Activated naive CD8-positive, alpha-beta T cell treated with anti-CD3 and anti-CD28 coated beads, Interleukin-2, amount 50 U/mL, for 24 hours (primary cell): ENCODE measurements around the gene C1S.

ENCODE experiments used
- ATAC-seq: fragments of 150-1000 bp; cut with Tn5 transposase; one replicate; pipeline ENCODE4 v1.10.0; 2021
- DNase-seq: peaks from one replicate; pipeline ENCODE4 v3.0.0; 2021
- H3K27ac Mint-ChIP-seq: one replicate; pipeline ENCODE4 v1.8.0; 2021; ENCODE audit warnings: mild to moderate bottlenecking, mixed read lengths
- H3K27me3 Mint-ChIP-seq: one replicate; pipeline ENCODE4 v1.8.0; 2021; ENCODE audit warnings: mixed read lengths
- H3K36me3 Mint-ChIP-seq: one replicate; pipeline ENCODE4 v1.8.0; 2021; ENCODE audit warnings: low read depth, mixed read lengths
- H3K4me1 Mint-ChIP-seq: one replicate; pipeline ENCODE4 v1.8.0; 2021; ENCODE audit warnings: mixed read lengths
- H3K4me3 Mint-ChIP-seq: one replicate; pipeline ENCODE4 v1.8.0; 2021; ENCODE audit warnings: mild to moderate bottlenecking, moderate library complexity, mixed read lengths
- H3K9me3 Mint-ChIP-seq: one replicate; pipeline ENCODE4 v1.8.0; 2021; ENCODE audit warnings: mixed read lengths

Gene C1S

GRCh38 chr12:7078163-7078562 lies 17.6 kb downstream of the C1S start:
- no peak for ATAC-seq
- H3K9me3 Mint-ChIP-seq: peaks cover 3% of the 10 kb centered on the region
- H3K27ac Mint-ChIP-seq: no peak overlapping the region
- peaks cover under 1% of the 10 kb centered on the region for H3K36me3 Mint-ChIP-seq
- no peak for DNase-seq
- no peaks in the 10 kb centered on the region for H3K27me3 Mint-ChIP-seq
- no peaks in the 10 kb centered on the region for H3K4me1 Mint-ChIP-seq
- no peak overlapping the region for H3K4me3 Mint-ChIP-seq

- H3K9me3 Mint-ChIP-seq: peaks cover 6% of the 10 kb centered on the region
- no peak overlapping the region for H3K27ac Mint-ChIP-seq
- H3K36me3 Mint-ChIP-seq: peaks cover 3% of the 10 kb centered on the region
- H3K27me3 Mint-ChIP-seq: no peaks in the 10 kb centered on the region
- DNase-seq: no peak
- H3K4me3 Mint-ChIP-seq: no peak overlapping the region
- ATAC-seq: no peak
- no peaks in the 10 kb centered on the region for H3K4me1 Mint-ChIP-seq
Measured at GRCh38 chr12:7079826-7080125, 19.3 kb downstream of the C1S start.

GRCh38 chr12:7081037-7081436 lies 20.5 kb downstream of the C1S start:
- Mint-ChIP-seq H3K4me3 (no peak overlapping the region), H3K36me3 (peaks cover 3% of the 10 kb centered on the region), H3K27me3 (no peaks in the 10 kb centered on the region), H3K4me1 (no peaks in the 10 kb centered on the region), H3K9me3 (peaks cover 6% of the 10 kb centered on the region), H3K27ac (no peak overlapping the region)
- DNase-seq: no peak
- ATAC-seq: no peak

- ATAC-seq: no peak
- Mint-ChIP-seq H3K9me3 (peaks cover 6% of the 10 kb centered on the region), H3K27ac (no peak overlapping the region), H3K27me3 (no peaks in the 10 kb centered on the region), H3K36me3 (peaks cover 3% of the 10 kb centered on the region), H3K4me3 (no peak overlapping the region), H3K4me1 (no peaks in the 10 kb centered on the region)
- no peak for DNase-seq
Measured at GRCh38 chr12:7083125-7083524, 22.6 kb downstream of the C1S start.

GRCh38 chr12:7089196-7089871 lies 28.8 kb downstream of the C1S start:
- Mint-ChIP-seq H3K27me3 (no peaks in the 10 kb centered on the region), H3K36me3 (no peaks in the 10 kb centered on the region), H3K4me3 (no peak overlapping the region), H3K9me3 (no peaks in the 10 kb centered on the region), H3K27ac (no peak overlapping the region), H3K4me1 (peaks cover 6% of the 10 kb centered on the region)
- DNase-seq (no peak), ATAC-seq (no peak)

GRCh38 chr12:7090222-7090998 lies 29.9 kb downstream of the C1S start:
- H3K27me3 Mint-ChIP-seq: no peaks in the 10 kb centered on the region
- H3K36me3 Mint-ChIP-seq: no peaks in the 10 kb centered on the region
- no peaks in the 10 kb centered on the region for H3K9me3 Mint-ChIP-seq
- no peak overlapping the region for H3K4me3 Mint-ChIP-seq
- H3K4me1 Mint-ChIP-seq: peaks cover 6% of the 10 kb centered on the region
- no peak for DNase-seq
- H3K27ac Mint-ChIP-seq: no peak overlapping the region
- no peak for ATAC-seq

GRCh38 chr12:7091171-7091570 lies 30.7 kb downstream of the C1S start:
- ATAC-seq: no peak
- Mint-ChIP-seq H3K9me3 (no peaks in the 10 kb centered on the region), H3K36me3 (no peaks in the 10 kb centered on the region), H3K4me3 (no peak overlapping the region), H3K4me1 (peaks cover 6% of the 10 kb centered on the region), H3K27me3 (no peaks in the 10 kb centered on the region), H3K27ac (no peak overlapping the region)
- no peak for DNase-seq

GRCh38 chr12:7091660-7092228 lies 31.2 kb downstream of the C1S start:
- Mint-ChIP-seq H3K4me1 (peaks cover 6% of the 10 kb centered on the region), H3K27ac (no peak overlapping the region), H3K36me3 (no peaks in the 10 kb centered on the region), H3K9me3 (no peaks in the 10 kb centered on the region), H3K27me3 (no peaks in the 10 kb centered on the region), H3K4me3 (peak overlapping the region; percentile 77)
- DNase-seq (no peak), ATAC-seq (no peak)

- Mint-ChIP-seq H3K4me3 (peak within 1 kb of the TSS; percentile 77), H3K27me3 (no peaks in the 10 kb centered on the region), H3K36me3 (no peaks in the 10 kb centered on the region), H3K9me3 (no peaks in the 10 kb centered on the region), H3K4me1 (peaks cover 6% of the 10 kb centered on the region), H3K27ac (no peak within 1 kb of the TSS)
- DNase-seq: peak; percentile 76
- ATAC-seq: peak; percentile 54
Measured at GRCh38 chr12:7092229-7092985, 31.9 kb downstream of the C1S start, which contains the start of gene C1R. C1R (minus strand) TSS chr12:7092445; CDS start chr12:7092388, 57 bp downstream.

- peaks cover 6% of the 10 kb centered on the region for H3K4me1 Mint-ChIP-seq
- H3K27me3 Mint-ChIP-seq: no peaks in the 10 kb centered on the region
- H3K27ac Mint-ChIP-seq: no peak overlapping the region
- ATAC-seq (no peak), DNase-seq (no peak)
- no peak overlapping the region for H3K4me3 Mint-ChIP-seq
- no peaks in the 10 kb centered on the region for H3K36me3 Mint-ChIP-seq
- H3K9me3 Mint-ChIP-seq: no peaks in the 10 kb centered on the region
Measured at GRCh38 chr12:7092986-7093460, 32.5 kb downstream of the C1S start.

GRCh38 chr12:7093486-7093885 lies 33.0 kb downstream of the C1S start:
- Mint-ChIP-seq H3K27ac (no peak overlapping the region), H3K27me3 (no peaks in the 10 kb centered on the region), H3K36me3 (peaks cover 2% of the 10 kb centered on the region), H3K4me3 (no peak overlapping the region), H3K9me3 (no peaks in the 10 kb centered on the region), H3K4me1 (peaks cover 6% of the 10 kb centered on the region)
- ATAC-seq: no peak
- DNase-seq: no peak

GRCh38 chr12:7093892-7094291 lies 33.4 kb downstream of the C1S start:
- Mint-ChIP-seq H3K9me3 (no peaks in the 10 kb centered on the region), H3K36me3 (peaks cover 2% of the 10 kb centered on the region), H3K27me3 (no peaks in the 10 kb centered on the region), H3K4me1 (peaks cover 6% of the 10 kb centered on the region), H3K4me3 (no peak overlapping the region), H3K27ac (no peak overlapping the region)
- ATAC-seq (no peak), DNase-seq (no peak)

GRCh38 chr12:7096006-7096932 lies 35.8 kb downstream of the C1S start:
- ATAC-seq (no peak), DNase-seq (no peak)
- Mint-ChIP-seq H3K36me3 (peaks cover 2% of the 10 kb centered on the region), H3K27me3 (no peaks in the 10 kb centered on the region), H3K27ac (no peak overlapping the region), H3K4me3 (no peak overlapping the region), H3K9me3 (no peaks in the 10 kb centered on the region), H3K4me1 (peaks cover 6% of the 10 kb centered on the region)

GRCh38 chr12:7096979-7097378 lies 36.5 kb downstream of the C1S start:
- no peak for ATAC-seq
- H3K27me3 Mint-ChIP-seq: no peaks in the 10 kb centered on the region
- DNase-seq: no peak
- H3K9me3 Mint-ChIP-seq: no peaks in the 10 kb centered on the region
- peaks cover 2% of the 10 kb centered on the region for H3K36me3 Mint-ChIP-seq
- no peak overlapping the region for H3K4me3 Mint-ChIP-seq
- no peak overlapping the region for H3K27ac Mint-ChIP-seq
- peaks cover 5% of the 10 kb centered on the region for H3K4me1 Mint-ChIP-seq
